AG09319 (cell line): Measurements from ENCODE around the gene IDUA.

Experiments
- DNase-seq: peaks from one replicate; pipeline ENCODE4 v3.0.0-alpha.2; 2010; ENCODE audit warnings: low read depth; ENCODE audit errors: extremely low read depth
- CTCF ChIP-seq: IDR thresholded peaks from 2 replicates; pipeline ENCODE4 v1.5.1; 2011; ENCODE audit warnings: low read depth, mild to moderate bottlenecking, inconsistent platforms, low read length, moderate library complexity

Gene IDUA

GRCh38 chr4:948101-948935 is 38.5 kb upstream of the IDUA start:
- no peak for TF ChIP-seq CTCF

GRCh38 chr4:948936-949300 is 37.9 kb upstream of the IDUA start:
- no peak for DNase-seq
- TF ChIP-seq CTCF = no peak

More at GRCh38 chr4:948101-948935, 38.5 kb upstream of the IDUA start:
- no peak for DNase-seq

DNA sequence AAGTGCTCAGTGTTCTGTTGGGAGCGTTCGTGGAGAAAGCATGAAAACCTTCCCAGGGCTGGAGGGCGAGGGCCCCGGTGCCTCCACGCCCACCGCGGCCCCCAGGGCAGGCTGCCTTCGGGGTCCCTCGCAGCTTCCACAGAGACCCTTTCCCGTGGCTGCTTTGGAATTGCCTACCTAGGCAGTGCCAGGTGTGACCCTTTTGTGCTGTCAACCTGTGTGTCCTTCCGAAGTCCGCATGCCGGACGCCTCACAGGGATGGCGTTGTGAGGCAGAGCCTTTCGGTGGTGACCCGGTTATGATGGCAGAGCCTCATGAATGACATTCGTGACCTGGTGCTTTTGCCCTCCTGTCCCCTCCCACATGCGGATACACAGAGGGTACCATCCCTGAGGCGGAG is 37.2 kb upstream of the IDUA start:
- no peak for DNase-seq
- no peak for TF ChIP-seq CTCF

GRCh38 chr4:950136-951020 is 36.5 kb upstream of the IDUA start:
- no peak for DNase-seq
- no peak for TF ChIP-seq CTCF

DNA sequence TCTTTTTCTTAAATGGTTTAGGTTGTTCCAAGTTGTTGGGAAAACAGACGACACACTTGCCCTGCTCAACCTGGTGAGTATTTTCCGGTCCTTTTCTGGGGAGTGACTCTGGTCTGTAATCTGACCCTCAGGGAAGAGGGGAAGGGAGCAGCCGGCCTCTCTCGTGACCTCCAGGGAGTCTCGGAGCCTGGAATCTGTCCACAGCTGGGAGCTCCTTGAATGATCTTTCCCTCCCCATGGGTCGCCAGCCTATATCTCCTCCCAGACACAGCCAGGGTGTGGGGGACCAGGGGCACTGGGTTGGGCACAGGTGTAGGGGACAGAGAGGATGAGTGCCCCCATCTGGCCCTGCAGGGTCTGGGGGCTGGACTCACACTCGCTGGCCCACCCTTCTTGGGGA is 35.7 kb upstream of the IDUA start:
- DNase-seq = no peak
- TF ChIP-seq CTCF = no peak

GRCh38 chr4:951594-952468 is 35.0 kb upstream of the IDUA start:
- no peak for TF ChIP-seq CTCF
- no peak for DNase-seq
